IMR-90 (cell line): ENCODE measurements around the gene ARF3. TPM values are rescaled to one million over a fixed set of nuclear protein-coding genes. Genes with fewer than 3 reads are reported as not detected.

ENCODE experiments used
- ATAC-seq: fragments of 200-7000 bp; cut with Tn5 transposase; 2 replicates; pipeline ENCODE4 v1.9.1; 2020; ENCODE audit warnings: low read depth, mild to moderate bottlenecking, moderate library complexity
- BruUV-seq: library from RNA; stranded (reverse); fragments of 400-500 nt; replicated peaks from 2 replicates; lab custom pipeline; 2021; lab: Mats Ljungman, UMichigan
- CTCF ChIA-PET: fragments of 300-600 bp; formaldehyde crosslinking; extraction: SDS; loops from one replicate; lab custom pipeline; 2021; ENCODE audit warnings: antibody characterized with exemption; lab: Yijun Ruan, JAX
- POLR2A ChIA-PET: fragments of 300-600 bp; sonication (Branson Sonifier 250); formaldehyde crosslinking; loops from one replicate; lab custom pipeline; 2022; ENCODE audit warnings: antibody characterized with exemption; ENCODE audit not compliant: unreplicated experiment; lab: Charles Lee
- DNase-seq: peaks from one replicate; pipeline ENCODE4 v3.0.0; 2013
- H2AFZ ChIP-seq: replicated peaks from 2 replicates; pipeline ENCODE3; 2013; ENCODE audit warnings: low read length, mild to moderate bottlenecking; ENCODE audit not compliant: poor library complexity
- H2AK5ac ChIP-seq: 2 replicates; pipeline ENCODE4 v1.6.1; 2013; ENCODE audit warnings: low read depth, low read length, inconsistent platforms
- H2AK9ac ChIP-seq: replicated peaks from 2 replicates; pipeline ENCODE3; 2013; ENCODE audit warnings: mild to moderate bottlenecking, low read depth, low read length, moderate library complexity; ENCODE audit not compliant: poor library complexity
- H2BK120ac ChIP-seq: 2 replicates; pipeline ENCODE4 v1.6.1; 2013; ENCODE audit warnings: low read depth, low read length, inconsistent platforms
- H2BK15ac ChIP-seq: 3 replicates; pipeline ENCODE4 v1.6.1; 2013; ENCODE audit warnings: low read depth, low read length, inconsistent platforms
- H2BK20ac ChIP-seq: 2 replicates; pipeline ENCODE4 v1.6.1; 2013; ENCODE audit warnings: low read depth, mild to moderate bottlenecking, inconsistent platforms, low read length, moderate library complexity
- H2BK5ac ChIP-seq: 2 replicates; pipeline ENCODE4 v1.6.1; 2013; ENCODE audit warnings: mild to moderate bottlenecking, low read depth, low read length, inconsistent platforms; ENCODE audit not compliant: poor library complexity, severe bottlenecking
- H3K14ac ChIP-seq: replicated peaks from 2 replicates; pipeline ENCODE4 v1.6.1; 2013; ENCODE audit warnings: low read depth, low read length, inconsistent platforms
- H3K18ac ChIP-seq: 2 replicates; pipeline ENCODE4 v1.6.1; 2013; ENCODE audit warnings: low read depth, low read length, control low read depth
- H3K23ac ChIP-seq: 2 replicates; pipeline ENCODE4 v1.6.1; 2013; ENCODE audit warnings: low read depth, low read length, inconsistent platforms
- H3K27ac ChIP-seq: 2 replicates; pipeline ENCODE4 v1.5.1; 2013; ENCODE audit warnings: mild to moderate bottlenecking, control low read depth, low read length; ENCODE audit not compliant: insufficient read depth
- H3K27me3 ChIP-seq: 2 replicates; pipeline ENCODE4 v1.6.1; 2013; ENCODE audit warnings: low read length; ENCODE audit not compliant: control insufficient read depth, insufficient read depth
- H3K36me3 ChIP-seq: 2 replicates; pipeline ENCODE4 v1.6.1; 2013; ENCODE audit warnings: low read length, mixed read lengths; ENCODE audit not compliant: control insufficient read depth, insufficient read depth
- H3K4ac ChIP-seq: 2 replicates; pipeline ENCODE4 v1.6.1; 2013; ENCODE audit warnings: low read depth, low read length, inconsistent platforms
- H3K4me1 ChIP-seq: 2 replicates; pipeline ENCODE4 v1.6.1; 2013; ENCODE audit warnings: low read length, mixed read lengths; ENCODE audit not compliant: control insufficient read depth, insufficient read depth
- H3K4me2 ChIP-seq: 2 replicates; pipeline ENCODE4 v1.6.1; 2013; ENCODE audit warnings: low read depth, mild to moderate bottlenecking, control low read depth, low read length, moderate library complexity
- H3K4me3 ChIP-seq: 2 replicates; pipeline ENCODE4 v1.5.1; 2013; ENCODE audit warnings: low read depth, mild to moderate bottlenecking, control low read depth, low read length, moderate library complexity; ENCODE audit not compliant: insufficient read depth
- H3K56ac ChIP-seq: 2 replicates; pipeline ENCODE4 v1.6.1; 2013; ENCODE audit warnings: low read length, inconsistent platforms; ENCODE audit not compliant: insufficient read depth; ENCODE audit errors: extremely low read depth
- H3K79me1 ChIP-seq, 2 experiments: 2 replicates each; pipeline ENCODE4 v1.6.1; 2013; ENCODE audit warnings: low read length in 2 of 2, inconsistent platforms in 1 of 2, low read depth in 1 of 2
- H3K9ac ChIP-seq: 2 replicates; pipeline ENCODE4 v1.6.1; 2013; ENCODE audit warnings: low read depth, low read length, control low read depth
- H3K9me1 ChIP-seq: 2 replicates; pipeline ENCODE4 v1.6.1; 2013; ENCODE audit warnings: low read length, inconsistent platforms; ENCODE audit not compliant: insufficient read depth
- H3K9me3 ChIP-seq: 2 replicates; pipeline ENCODE4 v1.6.1; 2013; ENCODE audit warnings: low read length; ENCODE audit not compliant: control insufficient read depth, insufficient read depth
- H4K20me1 ChIP-seq: 2 replicates; pipeline ENCODE4 v1.6.1; 2013; ENCODE audit warnings: low read length, inconsistent platforms; ENCODE audit not compliant: insufficient read depth
- H4K5ac ChIP-seq: 2 replicates; pipeline ENCODE4 v1.6.1; 2013; ENCODE audit warnings: mild to moderate bottlenecking, low read depth, low read length, control low read depth
- H4K8ac ChIP-seq, 2 experiments: 2 replicates each; pipeline ENCODE4 v1.6.1; 2013; ENCODE audit warnings: low read depth in 2 of 2, low read length in 2 of 2, control low read depth in 1 of 2, inconsistent platforms in 1 of 2
- H4K91ac ChIP-seq: 2 replicates; pipeline ENCODE4 v1.6.1; 2013; ENCODE audit warnings: low read depth, low read length, inconsistent platforms; ENCODE audit not compliant: insufficient read depth
- BHLHE40 ChIP-seq: fragments of 150-350 bp; IDR thresholded peaks from 2 replicates; pipeline ENCODE4 v1.6.1; 2016; ENCODE audit warnings: mild to moderate bottlenecking, low read depth, low read length
- CEBPB ChIP-seq: IDR thresholded peaks from 2 replicates; pipeline ENCODE4 v1.6.1; 2012; ENCODE audit warnings: low read depth, low read length, improper control_type of control experiment
- CHD1 ChIP-seq: IDR thresholded peaks from 2 replicates; pipeline ENCODE4 v1.6.1; 2012; ENCODE audit warnings: low read depth, low read length, improper control_type of control experiment
- FOS ChIP-seq: fragments of 150-350 bp; IDR thresholded peaks from 2 replicates; pipeline ENCODE4 v1.6.1; 2016; ENCODE audit warnings: low read depth, low read length
- MAFK ChIP-seq: IDR thresholded peaks from 2 replicates; pipeline ENCODE4 v1.6.1; 2012; ENCODE audit warnings: low read depth, low read length, improper control_type of control experiment
- WGBS, 2 experiments: methylation state at CpG; one replicate each; pipeline versions ENCODE4 v1.1.5 to v1.1.7; 2013; ENCODE audit warnings: missing lambda C conversion rate in 2 of 2; ENCODE audit not compliant: insufficient read length in 1 of 2; ENCODE audit errors: extremely low coverage in 2 of 2; 5-methylcytosine and 5-hydroxymethylcytosine counted together
- dilution Hi-C: fragments of 300-500 bp; cut with HindIII; formaldehyde crosslinking; loops from one replicate; pipeline ENCODE4 v1.14.3; 2018; ENCODE audit warnings: low sequenced_read_pairs; ENCODE audit not compliant: unreplicated experiment
- in situ Hi-C: fragments of 300-500 bp; cut with MboI; formaldehyde crosslinking; loops from 3 replicates; pipeline ENCODE4 v1.14.3; 2019; ENCODE audit warnings: low sequenced_read_pairs, inconsistent platforms, mixed read lengths
- intact Hi-C: fragments of 100-400 bp; cut with micrococcal nuclease; formaldehyde crosslinking; loops from 2 replicates; pipeline ENCODE4 v1.10.0; 2022
- polyA plus RNA-seq, 3 experiments: library from polyadenylated mRNA; depleted of rRNA; stranded (reverse); fragments of >200 nt; gene quantifications; 2 replicates each; pipeline ENCODE4 v1.2.3, GENCODE V29; 2012; ENCODE audit warnings: low replicate concordance in 1 of 3
- total RNA-seq: library from RNA; depleted of rRNA; stranded (reverse); fragments of >200 nt; gene quantifications from 2 replicates; pipeline ENCODE4 v1.2.3, GENCODE V29; 2012
- TF ChIP-seq, protein P1 (sequence below): conservative IDR thresholded peaks from 2 replicates; pipeline ENCODE4 v1.5.1; 2012; ENCODE audit warnings: mild to moderate bottlenecking, low read depth, low read length, improper control_type of control experiment

Gene ARF3
- total and polyA plus RNA-seq, 2 of the 4 experiments (the other 2 are of a cell fraction) = 97.7 to 198 TPM

DNA sequence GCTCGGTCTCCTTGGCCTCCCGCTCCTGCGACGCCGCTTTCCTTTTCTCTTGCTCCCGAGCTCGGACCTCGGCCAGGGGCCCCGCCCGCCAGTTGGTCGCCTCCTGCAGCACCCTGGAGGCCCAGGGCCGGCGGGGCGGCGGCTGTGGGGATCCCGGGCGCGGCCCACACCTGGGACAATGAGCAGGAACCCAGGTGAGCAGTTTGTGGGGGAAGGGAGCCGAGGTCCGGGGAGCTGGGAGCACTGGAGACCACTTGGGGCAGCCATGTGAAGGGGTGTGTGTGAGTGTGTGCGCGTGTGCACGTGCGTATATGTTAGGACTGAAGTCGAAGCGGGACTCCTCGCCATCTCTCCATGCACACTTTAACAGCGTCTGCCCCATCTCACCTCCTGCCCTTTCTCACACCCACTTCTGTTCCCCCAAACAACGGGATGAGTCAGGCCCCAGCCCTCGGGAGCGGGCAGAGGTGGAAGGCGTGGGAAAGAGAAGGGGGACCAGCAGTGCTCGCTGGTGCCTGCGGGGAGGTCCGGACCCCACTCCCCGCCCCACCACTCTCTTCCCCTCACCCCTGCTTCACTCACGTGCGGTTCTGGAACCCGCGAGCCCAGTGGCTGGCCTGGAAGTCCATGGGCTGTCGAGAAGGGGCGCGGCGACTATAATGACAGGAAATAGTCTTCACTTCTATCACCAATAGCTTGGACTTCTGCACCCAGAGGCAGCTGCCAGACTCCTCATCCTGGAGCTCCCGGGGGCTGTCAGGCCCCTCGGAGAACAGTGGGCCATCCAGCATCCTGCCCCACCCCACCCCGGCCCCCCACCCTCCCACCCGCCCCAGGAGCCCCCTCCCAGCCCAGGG is 41.4 kb upstream of the ARF3 start:
- Histone ChIP-seq H3K4me3 (peak overlapping the region; percentile 10; the same call in 1 of the 2 replicates), H3K9me1 (peaks cover 3% of the 10 kb centered on the region), H3K79me1 (peaks cover 0 to 9% of the 10 kb centered on the region in 2 experiments; a peak in 1 of 4 replicates), H3K4ac (no peak overlapping the region), H4K5ac (no peak overlapping the region), H2BK120ac (no peak overlapping the region), H3K9me3 (no peaks in the 10 kb centered on the region), H2AK9ac (peak overlapping the region; percentile 80), H3K18ac (no peak overlapping the region), H2BK20ac (no peak overlapping the region), H2AFZ (peak overlapping the region; percentile 85), H4K20me1 (peaks cover 6% of the 10 kb centered on the region; the same call in 1 of the 2 replicates), H3K27ac (no peak overlapping the region), H2AK5ac (peak overlapping the region; percentile 7; the same call in 1 of the 2 replicates), H3K14ac (no peak overlapping the region), H3K27me3 (peaks cover 27% of the 10 kb centered on the region), H2BK5ac (no peak overlapping the region), H2BK15ac (no peak overlapping the region), H4K91ac (no peak overlapping the region), H3K4me2 (peak overlapping the region; percentile 43), H3K23ac (no peak overlapping the region; the same call in 1 of the 2 replicates), H4K8ac (no peak overlapping the region), H3K9ac (no peak overlapping the region), H3K36me3 (peaks cover 20% of the 10 kb centered on the region), H3K4me1 (peaks cover 14% of the 10 kb centered on the region), H3K56ac (no peak overlapping the region)
- CTCF ChIA-PET = interaction anchor here (2.9 kb wide), 1 partner anchor 11 kb away, joined by 17 read pairs; no protein-coding TSS in a partner anchor
- 0 out of 2 replicates have a peak, but pooled peaks have one; percentile 21 for TF ChIP-seq FOS
- no peak for TF ChIP-seq CHD1
- TF ChIP-seq CEBPB = no peak
- TF ChIP-seq, protein P1, sequence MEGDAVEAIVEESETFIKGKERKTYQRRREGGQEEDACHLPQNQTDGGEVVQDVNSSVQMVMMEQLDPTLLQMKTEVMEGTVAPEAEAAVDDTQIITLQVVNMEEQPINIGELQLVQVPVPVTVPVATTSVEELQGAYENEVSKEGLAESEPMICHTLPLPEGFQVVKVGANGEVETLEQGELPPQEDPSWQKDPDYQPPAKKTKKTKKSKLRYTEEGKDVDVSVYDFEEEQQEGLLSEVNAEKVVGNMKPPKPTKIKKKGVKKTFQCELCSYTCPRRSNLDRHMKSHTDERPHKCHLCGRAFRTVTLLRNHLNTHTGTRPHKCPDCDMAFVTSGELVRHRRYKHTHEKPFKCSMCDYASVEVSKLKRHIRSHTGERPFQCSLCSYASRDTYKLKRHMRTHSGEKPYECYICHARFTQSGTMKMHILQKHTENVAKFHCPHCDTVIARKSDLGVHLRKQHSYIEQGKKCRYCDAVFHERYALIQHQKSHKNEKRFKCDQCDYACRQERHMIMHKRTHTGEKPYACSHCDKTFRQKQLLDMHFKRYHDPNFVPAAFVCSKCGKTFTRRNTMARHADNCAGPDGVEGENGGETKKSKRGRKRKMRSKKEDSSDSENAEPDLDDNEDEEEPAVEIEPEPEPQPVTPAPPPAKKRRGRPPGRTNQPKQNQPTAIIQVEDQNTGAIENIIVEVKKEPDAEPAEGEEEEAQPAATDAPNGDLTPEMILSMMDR = no peak
- no peak for TF ChIP-seq MAFK
- TF ChIP-seq BHLHE40 = peak; percentile 37; the same call in 1 of the 2 replicates
- in situ Hi-C loops (no loop called here), dilution Hi-C loops (no loop called here), intact Hi-C loops (no loop called here)
- WGBS, 2 experiments = 8% methylated on average over 16 of the region's 48 CpGs; no CpG with 5 or more reads in 1 of the 2 experiments
- no TSS peak for BruUV-seq
- POLR2A ChIA-PET = no interaction called here
- DNase-seq = peak; percentile 30
- 0 out of 2 replicates have a peak, but pooled peaks have one; percentile 5 for ATAC-seq
